GM12878 (cell line): ENCODE data around the gene FRZB. TPM values are rescaled to one million over a fixed set of nuclear protein-coding genes. Genes with fewer than 3 reads are reported as not detected.

Experiments used
- ATAC-seq: fragments of 200-7000 bp; cut with Tn5 transposase; 3 replicates; pipeline ENCODE4 v1.9.1; 2020; ENCODE audit warnings: mild to moderate bottlenecking, moderate library complexity
- BruUV-seq: library from RNA; stranded (reverse); fragments of 400-500 nt; replicated peaks from 2 replicates; lab custom pipeline; 2021; lab: Mats Ljungman, UMichigan
- CTCF ChIA-PET: fragments of 300-600 bp; sonication (Branson Sonifier 250); formaldehyde crosslinking; extraction: SDS; loops from one replicate; lab custom pipeline; 2021; ENCODE audit warnings: inconsistent platforms; lab: Yijun Ruan, JAX
- POLR2A ChIA-PET: fragments of 350-600 bp; formaldehyde crosslinking; extraction: SDS; loops from one replicate; lab custom pipeline; 2021; ENCODE audit warnings: inconsistent platforms; lab: Charles Lee
- RAD21 ChIA-PET: fragments of 300-600 bp; sonication (Branson Sonifier 250); formaldehyde crosslinking; loops from one replicate; lab custom pipeline; 2023; ENCODE audit warnings: antibody characterized with exemption; ENCODE audit not compliant: unreplicated experiment; lab: Charles Lee
- SMC1A ChIA-PET: fragments of 300-600 bp; sonication (Branson Sonifier 250); formaldehyde crosslinking; loops from one replicate; lab custom pipeline; 2023; ENCODE audit not compliant: unreplicated experiment, uncharacterized antibody; lab: Charles Lee
- DNase-seq: peaks from one replicate; pipeline ENCODE4 v3.0.0-alpha.2; 2011; ENCODE audit warnings: low read depth, low spot score
- FAIRE-seq: peaks from 3 replicates; lab custom pipeline; 2011; peaks lifted over from hg19 to GRCh38; lab: Jason Lieb, UNC
- H2AFZ ChIP-seq: 2 replicates; pipeline ENCODE4 v1.6.0; 2011; ENCODE audit warnings: low read depth, low read length, control low read depth; ENCODE audit not compliant: control insufficient read depth
- H3K27ac ChIP-seq: 2 replicates; pipeline ENCODE4 v1.5.1; 2011; ENCODE audit warnings: control low read depth; ENCODE audit not compliant: control insufficient read depth, insufficient read depth
- H3K27me3 ChIP-seq, 2 experiments: replicated peaks in 1 of 2; 2 replicates each; pipeline versions ENCODE4 v1.6.0 to v1.6.1; 2011; ENCODE audit warnings: low read length in 1 of 2; ENCODE audit not compliant: control insufficient read depth in 2 of 2, insufficient read depth in 2 of 2
- H3K36me3 ChIP-seq, 2 experiments: 2 replicates each; pipeline ENCODE4 v1.5.1; 2011; ENCODE audit warnings: low read length in 1 of 2; ENCODE audit not compliant: control insufficient read depth in 2 of 2, insufficient read depth in 2 of 2
- H3K4me1 ChIP-seq: 2 replicates; pipeline ENCODE4 v1.6.1; 2011; ENCODE audit warnings: mild to moderate bottlenecking, low read length, moderate library complexity, mixed read lengths; ENCODE audit not compliant: control insufficient read depth, insufficient read depth
- H3K4me2 ChIP-seq: 2 replicates; pipeline ENCODE4 v1.6.0; 2011; ENCODE audit warnings: control low read depth; ENCODE audit not compliant: control insufficient read depth, insufficient read depth
- H3K4me3 ChIP-seq: fragments of 200-600 bp; sonication (generic); 2 replicates; pipeline ENCODE4 v1.5.1; 2016
- H3K79me2 ChIP-seq: 2 replicates; pipeline ENCODE4 v1.6.0; 2011; ENCODE audit warnings: low read length; ENCODE audit not compliant: control insufficient read depth, insufficient read depth
- H3K9ac ChIP-seq: 2 replicates; pipeline ENCODE4 v1.8.0; 2011; ENCODE audit warnings: low read length, control low read depth, mixed read lengths; ENCODE audit not compliant: control insufficient read depth, insufficient read depth
- H3K9me3 ChIP-seq: replicated peaks from 3 replicates; pipeline ENCODE4 v1.5.1; 2011; ENCODE audit warnings: mild to moderate bottlenecking, low read length; ENCODE audit not compliant: control insufficient read depth, insufficient read depth
- H4K20me1 ChIP-seq: 2 replicates; pipeline ENCODE4 v1.6.0; 2011; ENCODE audit not compliant: control insufficient read depth, insufficient read depth
- BACH1 ChIP-seq: fragments of 450-650 bp; IDR thresholded peaks from 2 replicates; pipeline ENCODE4 v1.6.1; 2017; ENCODE audit warnings: mild to moderate bottlenecking, borderline replicate concordance
- EGR1 ChIP-seq, 2 experiments: IDR thresholded peaks; 1 replicate in 1 of 2; 2 replicates in 1 of 2; pipeline ENCODE4 v1.6.1; 2011 to 2012; ENCODE audit warnings: low read depth in 2 of 2, low read length in 2 of 2, borderline replicate concordance in 1 of 2, mild to moderate bottlenecking in 1 of 2, moderate library complexity in 1 of 2
- GABPA ChIP-seq: IDR thresholded peaks from 2 replicates; pipeline ENCODE4 v1.6.1; 2014; ENCODE audit warnings: antibody characterized with exemption, low read depth, mild to moderate bottlenecking, inconsistent platforms
- IKZF2 ChIP-seq, 2 experiments: fragments of 450-650 bp; IDR thresholded peaks; 2 replicates each; pipeline ENCODE4 v1.6.1; 2017; ENCODE audit warnings: mild to moderate bottlenecking in 2 of 2, moderate library complexity in 2 of 2
- LARP7 ChIP-seq: fragments of 450-650 bp; IDR thresholded peaks from 2 replicates; pipeline ENCODE4 v1.6.1; 2017; ENCODE audit warnings: mild to moderate bottlenecking
- NFYA ChIP-seq: IDR thresholded peaks from 2 replicates; pipeline ENCODE4 v1.6.1; 2011; ENCODE audit warnings: low read depth, mild to moderate bottlenecking, low read length, improper control_type of control experiment, borderline replicate concordance
- NFYB ChIP-seq: IDR thresholded peaks from 2 replicates; pipeline ENCODE4 v1.6.1; 2011; ENCODE audit warnings: low read depth, mild to moderate bottlenecking, low read length, improper control_type of control experiment, moderate library complexity; ENCODE audit not compliant: insufficient read depth
- PRDM15 ChIP-seq: fragments of 450-650 bp; formaldehyde crosslinking; IDR thresholded peaks from 2 replicates; pipeline ENCODE4 v1.4.0; 2020; ENCODE audit warnings: mild to moderate bottlenecking, moderate library complexity
- RCOR1 ChIP-seq: conservative IDR thresholded peaks from 2 replicates; pipeline ENCODE4 v1.6.1; 2012; ENCODE audit warnings: low read depth, low read length, improper control_type of control experiment
- SIX5 ChIP-seq: IDR thresholded peaks from 2 replicates; pipeline ENCODE4 v1.6.1; 2011; ENCODE audit warnings: mild to moderate bottlenecking, low read depth, low read length, moderate library complexity; ENCODE audit not compliant: severe bottlenecking
- TCF3 ChIP-seq: IDR thresholded peaks from 2 replicates; pipeline ENCODE4 v1.6.1; 2012; ENCODE audit warnings: low read depth, mild to moderate bottlenecking, low read length, borderline replicate concordance; ENCODE audit not compliant: insufficient read depth
- YBX1 ChIP-seq: fragments of 450-650 bp; IDR thresholded peaks from 2 replicates; pipeline ENCODE4 v1.6.1; 2016; ENCODE audit warnings: antibody characterized with exemption
- WGBS: methylation state at CpG from one replicate; pipeline ENCODE4 v1.1.6; 2016; ENCODE audit warnings: low lambda C conversion rate; ENCODE audit not compliant: insufficient replicate concordance, insufficient coverage; ENCODE audit errors: missing lambda C conversion rate; 5-methylcytosine and 5-hydroxymethylcytosine counted together
- in situ Hi-C: fragments of 300-500 bp; cut with MboI; formaldehyde crosslinking; loops from 9 replicates; pipeline ENCODE4 v1.14.3; 2018; ENCODE audit warnings: mixed read lengths
- intact Hi-C: fragments of 100-400 bp; cut with micrococcal nuclease; formaldehyde crosslinking; loops from one replicate; pipeline ENCODE4 v1.14.2; 2022; ENCODE audit not compliant: unreplicated experiment
- polyA plus RNA-seq, 11 experiments: library from polyadenylated mRNA; depleted of rRNA in 4 of 11; unstranded in 6 of 11; stranded (reverse) in 5 of 11; fragments of >200 nt; fragmentation: Nextera tagmentation in 4 of 11; fragmentation: Illumina TruSeq in 1 of 11; extraction: Ambion mirVana in 4 of 11; extraction: Trizol in 1 of 11; gene quantifications; 1 replicate in 1 of 11; 2 replicates in 10 of 11; pipeline versions ENCODE4 v1.2.1 to v1.2.3, GENCODE V29; 2011 to 2016; ENCODE audit warnings: inconsistent platforms in 2 of 11, missing spikeins in 2 of 11, low read depth in 1 of 11
- total RNA-seq, 4 experiments: library from RNA; depleted of rRNA in 3 of 4; stranded (reverse); fragments of >200 nt in 3 of 4; fragmentation: Illumina TruSeq in 1 of 4; extraction: Trizol in 1 of 4; gene quantifications; 2 replicates each; pipeline versions ENCODE4 v1.2.1 to v1.2.3, GENCODE V29; 2013 to 2021
- TF ChIP-seq, protein P1 (sequence below): IDR thresholded peaks from 2 replicates; pipeline ENCODE4 v1.6.1; 2012; ENCODE audit warnings: low read depth, low read length, improper control_type of control experiment
- TF ChIP-seq, protein P2 (sequence below): fragments of 450-650 bp; IDR thresholded peaks from 2 replicates; pipeline ENCODE4 v1.6.1; 2018; ENCODE audit warnings: mild to moderate bottlenecking, low read depth, moderate library complexity; ENCODE audit not compliant: partially characterized antibody

Gene FRZB
- total and polyA plus RNA-seq, 10 of the 15 experiments (the other 5 are each of a cell fraction or from before 2014, with no cell fraction given): 0.03 TPM; not detected in 9

DNA sequence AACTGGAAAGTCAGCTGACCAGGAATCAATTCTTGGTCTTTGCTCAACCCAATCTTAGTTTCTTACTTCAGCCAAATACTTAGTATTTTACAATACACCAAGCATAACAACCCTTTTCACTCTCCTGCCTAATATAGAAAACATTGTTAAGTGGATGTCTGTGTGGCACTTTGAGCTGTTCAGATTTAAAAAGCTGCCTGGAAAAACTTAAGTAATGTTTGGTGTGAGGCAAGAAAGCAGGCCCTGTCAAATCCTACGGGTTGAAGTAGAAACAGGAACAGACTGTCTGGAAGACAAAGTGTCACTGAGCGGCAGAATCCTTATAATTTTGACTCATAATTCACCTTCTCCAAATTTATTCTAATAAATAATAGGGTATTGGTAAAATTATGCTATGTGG, 37.1 kb upstream of the FRZB start:
- no peaks in the 10 kb centered on the region for H3K79me2 ChIP-seq
- no peak overlapping the region for H3K4me3 ChIP-seq
- ChIA-PET SMC1A (no interaction called here), RAD21 (no interaction called here), POLR2A (no interaction called here), CTCF (interaction anchor here (0.6 kb wide), 1 partner anchor 74 kb away, joined by 3 read pairs; no protein-coding TSS in a partner anchor)
- H2AFZ ChIP-seq: no peak overlapping the region
- intact Hi-C loops: no loop called here
- no peak for DNase-seq
- no peak overlapping the region for H3K4me2 ChIP-seq
- no peak for FAIRE-seq
- H4K20me1 ChIP-seq: no peaks in the 10 kb centered on the region
- no peak overlapping the region for H3K9ac ChIP-seq
- no peaks in the 10 kb centered on the region for H3K4me1 ChIP-seq
- no TSS peak for BruUV-seq
- WGBS: 64% methylated on average over 2 of the region's 2 CpGs
- in situ Hi-C loops: no loop called here
- no peak overlapping the region for H3K27ac ChIP-seq
- no peaks in the 10 kb centered on the region for H3K36me3 ChIP-seq
- ATAC-seq: no peak
- TF ChIP-seq YBX1: no peak
- TF ChIP-seq PRDM15 (CRISPR knock-in tag): no peak
- TF ChIP-seq GABPA: no peak
- no peak for TF ChIP-seq LARP7
- TF ChIP-seq NFYB: no peak
- no peak for TF ChIP-seq TCF3
- TF ChIP-seq RCOR1: no peak
- no peak for TF ChIP-seq NFYA
- TF ChIP-seq, protein P1, sequence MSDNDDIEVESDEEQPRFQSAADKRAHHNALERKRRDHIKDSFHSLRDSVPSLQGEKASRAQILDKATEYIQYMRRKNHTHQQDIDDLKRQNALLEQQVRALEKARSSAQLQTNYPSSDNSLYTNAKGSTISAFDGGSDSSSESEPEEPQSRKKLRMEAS: no peak
- TF ChIP-seq, protein P2, sequence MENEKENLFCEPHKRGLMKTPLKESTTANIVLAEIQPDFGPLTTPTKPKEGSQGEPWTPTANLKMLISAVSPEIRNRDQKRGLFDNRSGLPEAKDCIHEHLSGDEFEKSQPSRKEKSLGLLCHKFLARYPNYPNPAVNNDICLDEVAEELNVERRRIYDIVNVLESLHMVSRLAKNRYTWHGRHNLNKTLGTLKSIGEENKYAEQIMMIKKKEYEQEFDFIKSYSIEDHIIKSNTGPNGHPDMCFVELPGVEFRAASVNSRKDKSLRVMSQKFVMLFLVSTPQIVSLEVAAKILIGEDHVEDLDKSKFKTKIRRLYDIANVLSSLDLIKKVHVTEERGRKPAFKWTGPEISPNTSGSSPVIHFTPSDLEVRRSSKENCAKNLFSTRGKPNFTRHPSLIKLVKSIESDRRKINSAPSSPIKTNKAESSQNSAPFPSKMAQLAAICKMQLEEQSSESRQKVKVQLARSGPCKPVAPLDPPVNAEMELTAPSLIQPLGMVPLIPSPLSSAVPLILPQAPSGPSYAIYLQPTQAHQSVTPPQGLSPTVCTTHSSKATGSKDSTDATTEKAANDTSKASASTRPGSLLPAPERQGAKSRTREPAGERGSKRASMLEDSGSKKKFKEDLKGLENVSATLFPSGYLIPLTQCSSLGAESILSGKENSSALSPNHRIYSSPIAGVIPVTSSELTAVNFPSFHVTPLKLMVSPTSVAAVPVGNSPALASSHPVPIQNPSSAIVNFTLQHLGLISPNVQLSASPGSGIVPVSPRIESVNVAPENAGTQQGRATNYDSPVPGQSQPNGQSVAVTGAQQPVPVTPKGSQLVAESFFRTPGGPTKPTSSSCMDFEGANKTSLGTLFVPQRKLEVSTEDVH: no peak
- no peak for TF ChIP-seq BACH1
- TF ChIP-seq IKZF2 (IDR thresholded peaks at IDR 0.05): no peak
- no peak for TF ChIP-seq SIX5
- TF ChIP-seq EGR1 (IDR thresholded peaks at IDR 0.05; ENCODE audit: borderline replicate concordance in 1 of 2, low read depth in 2 of 2, low read length in 2 of 2): no peak
- no peaks in the 10 kb centered on the region for H3K27me3 ChIP-seq
- no peaks in the 10 kb centered on the region for H3K9me3 ChIP-seq
